CD4-positive, alpha-beta memory T cell (primary cell): Measurements from ENCODE around the gene BFSP1. TPM values are rescaled to one million over a fixed set of nuclear protein-coding genes. Genes with fewer than 3 reads are reported as not detected.

ENCODE experiments used
- CTCF ChIA-PET: fragments of 350-600 bp; sonication (Branson Sonifier 250); formaldehyde crosslinking; loops from one replicate; lab custom pipeline; 2021; ENCODE audit warnings: inconsistent platforms; ENCODE audit not compliant: partially characterized antibody; lab: Charles Lee
- POLR2A ChIA-PET: fragments of 350-600 bp; sonication (Branson Sonifier 250); formaldehyde crosslinking; loops from one replicate; lab custom pipeline; 2021; ENCODE audit not compliant: partially characterized antibody; lab: Charles Lee
- DNase-seq, 5 donors: peaks; one replicate each; pipeline versions ENCODE4 v3.0.0 to v3.0.0-alpha.2; 2020 to 2022; ENCODE audit warnings: mixed read lengths in 1 of 5
- H3K27ac ChIP-seq: one replicate; pipeline ENCODE4 v1.7.0; 2013; ENCODE audit warnings: low read depth, low read length
- H3K27me3 ChIP-seq: 2 replicates; pipeline ENCODE4 v1.7.0; 2013; ENCODE audit warnings: mild to moderate bottlenecking, low read length, moderate library complexity; ENCODE audit not compliant: insufficient read depth
- H3K36me3 ChIP-seq: 2 replicates; pipeline ENCODE4 v1.7.0; 2013; ENCODE audit warnings: mild to moderate bottlenecking, low read length, moderate library complexity; ENCODE audit not compliant: insufficient read depth
- H3K4me1 ChIP-seq: 2 replicates; pipeline ENCODE4 v1.7.0; 2013; ENCODE audit warnings: mild to moderate bottlenecking, low read length, moderate library complexity; ENCODE audit not compliant: insufficient read depth
- H3K4me3 ChIP-seq, 2 donors: one replicate each; pipeline ENCODE4 v1.7.0; 2013; ENCODE audit warnings: low read length in 2 of 2, mild to moderate bottlenecking in 1 of 2
- H3K9me3 ChIP-seq, 2 donors: one replicate each; pipeline ENCODE4 v1.7.0; 2013; ENCODE audit warnings: low read length in 2 of 2, control low read depth in 1 of 2; ENCODE audit not compliant: control insufficient read depth in 1 of 2
- H3K27ac Mint-ChIP-seq, 7 donors: one replicate each; pipeline ENCODE4 v1.8.0; 2020 to 2021; ENCODE audit warnings: mixed read lengths in 7 of 7, mild to moderate bottlenecking in 6 of 7, inconsistent platforms in 3 of 7, moderate library complexity in 3 of 7
- H3K27me3 Mint-ChIP-seq, 2 donors: one replicate each; pipeline ENCODE4 v1.8.0; 2020 to 2021; ENCODE audit warnings: mixed read lengths in 2 of 2
- H3K36me3 Mint-ChIP-seq, 2 donors: one replicate each; pipeline ENCODE4 v1.8.0; 2020 to 2021; ENCODE audit warnings: mixed read lengths in 2 of 2, inconsistent platforms in 1 of 2, mild to moderate bottlenecking in 1 of 2
- H3K4me1 Mint-ChIP-seq, 4 donors: one replicate each; pipeline ENCODE4 v1.8.0; 2020 to 2021; ENCODE audit warnings: mixed read lengths in 4 of 4, mild to moderate bottlenecking in 1 of 4
- H3K4me3 Mint-ChIP-seq, 8 donors: one replicate each; pipeline ENCODE4 v1.8.0; 2020 to 2021; ENCODE audit warnings: mixed read lengths in 8 of 8, mild to moderate bottlenecking in 7 of 8, moderate library complexity in 6 of 8, inconsistent platforms in 3 of 8
- H3K9me3 Mint-ChIP-seq, 8 donors: one replicate each; pipeline ENCODE4 v1.8.0; 2020 to 2021; ENCODE audit warnings: mixed read lengths in 8 of 8, mild to moderate bottlenecking in 5 of 8, inconsistent platforms in 3 of 8, moderate library complexity in 1 of 8
- intact Hi-C: fragments of 100-400 bp; cut with micrococcal nuclease; formaldehyde crosslinking; loops from one replicate; pipeline ENCODE4 v1.15.1; 2023
- polyA plus RNA-seq, 2 donors: library from polyadenylated mRNA; unstranded; fragments of 300-500 nt; fragmentation: Illumina TruSeq; gene quantifications; one replicate each; pipeline ENCODE4 v1.2.3, GENCODE V29; 2021
- total RNA-seq, 2 experiments: library from RNA; stranded (reverse); gene quantifications; one replicate each; pipeline ENCODE4 v1.2.3, GENCODE V29; 2021

Gene BFSP1
- total and polyA plus RNA-seq, 4 experiments from 2014 or later, result 0.21 to 0.96 (median 0.91) TPM

GRCh38 chr20:17501701-17502100 is 29.5 kb downstream of the BFSP1 start:
- intact Hi-C loops, result no loop called here
- Mint-ChIP-seq H3K4me3 (no peak overlapping the region), H3K9me3 (peaks cover 0 to 2% (median 0%) of the 10 kb centered on the region in 8 donors), H3K27me3 (no peaks in the 10 kb centered on the region), H3K4me1 (peaks cover 19 to 40% (median 29%) of the 10 kb centered on the region in 4 donors), H3K36me3 (no peaks in the 10 kb centered on the region), H3K27ac (peak overlapping the region in 1 of 7 donors; percentile 31)
- DNase-seq, result no peak
- Histone ChIP-seq H3K36me3 (no peaks in the 10 kb centered on the region), H3K27me3 (no peaks in the 10 kb centered on the region), H3K4me1 (peaks cover 37% of the 10 kb centered on the region), H3K27ac (no peak overlapping the region), H3K4me3 (no peak overlapping the region), H3K9me3 (no peaks in the 10 kb centered on the region)
- CTCF ChIA-PET, result interaction anchor here (1.3 to 1.4 kb wide), 2 partner anchors 181 to 396 kb away, joined by 4 to 8 read pairs; partner anchors contain the start of gene RRBP1
- POLR2A ChIA-PET, result no interaction called here

GRCh38 chr20:17500826-17501225 is 30.4 kb downstream of the BFSP1 start:
- intact Hi-C loops, result no loop called here
- CTCF ChIA-PET, result interaction anchor here (1.0 to 1.5 kb wide), 3 partner anchors 167 to 438 kb away, joined by 3 to 8 read pairs (median 3); no protein-coding TSS in a partner anchor

GRCh38 chr20:17500271-17500670 is 30.9 kb downstream of the BFSP1 start:
- no peak overlapping the region for H3K27ac ChIP-seq
- Mint-ChIP-seq H3K9me3 (no peaks in the 10 kb centered on the region), H3K4me3 (no peak overlapping the region), H3K27me3 (no peaks in the 10 kb centered on the region), H3K27ac (no peak overlapping the region), H3K4me1 (peaks cover 10 to 28% (median 17%) of the 10 kb centered on the region in 4 donors), H3K36me3 (no peaks in the 10 kb centered on the region)
- no peaks in the 10 kb centered on the region for H3K9me3 ChIP-seq
- intact Hi-C loops, result no loop called here
- ChIA-PET POLR2A (no interaction called here), CTCF (interaction anchor here (1.0 to 1.5 kb wide), 2 partner anchors 168 to 439 kb away, joined by 3 read pairs; no protein-coding TSS in a partner anchor)
- no peak for DNase-seq
- H3K27me3 ChIP-seq, result no peaks in the 10 kb centered on the region
- no peaks in the 10 kb centered on the region for H3K36me3 ChIP-seq
- peaks cover 23% of the 10 kb centered on the region for H3K4me1 ChIP-seq
- H3K4me3 ChIP-seq, result no peak overlapping the region

More at GRCh38 chr20:17500826-17501225, 30.4 kb downstream of the BFSP1 start:
- H3K4me1 Mint-ChIP-seq, result peaks cover 13 to 33% (median 22%) of the 10 kb centered on the region in 4 donors
- POLR2A ChIA-PET, result no interaction called here
- H3K4me3 Mint-ChIP-seq, result no peak overlapping the region
- no peaks in the 10 kb centered on the region for H3K27me3 ChIP-seq
- no peak overlapping the region for H3K27ac Mint-ChIP-seq
- no peaks in the 10 kb centered on the region for H3K27me3 Mint-ChIP-seq
- H3K9me3 Mint-ChIP-seq, result peaks cover 0 to 2% (median 0%) of the 10 kb centered on the region in 8 donors
- H3K27ac ChIP-seq, result no peak overlapping the region
- DNase-seq, result no peak
- no peak overlapping the region for H3K4me3 ChIP-seq
- H3K9me3 ChIP-seq, result no peaks in the 10 kb centered on the region
- H3K36me3 ChIP-seq, result no peaks in the 10 kb centered on the region
- H3K4me1 ChIP-seq, result peaks cover 29% of the 10 kb centered on the region
- no peaks in the 10 kb centered on the region for H3K36me3 Mint-ChIP-seq

- H3K36me3 ChIP-seq, result no peaks in the 10 kb centered on the region
- H3K27me3 ChIP-seq, result no peaks in the 10 kb centered on the region
- POLR2A ChIA-PET, result no interaction called here
- Mint-ChIP-seq H3K4me3 (no peak overlapping the region), H3K9me3 (no peaks in the 10 kb centered on the region), H3K4me1 (peaks cover 6 to 16% (median 9%) of the 10 kb centered on the region in 4 donors), H3K27me3 (no peaks in the 10 kb centered on the region), H3K36me3 (peaks cover 0 to 2% of the 10 kb centered on the region in 2 donors), H3K27ac (peak overlapping the region in 1 of 7 donors; percentile 76)
- intact Hi-C loops, result no loop called here
- H3K9me3 ChIP-seq, result no peaks in the 10 kb centered on the region
- CTCF ChIA-PET, result interaction anchor here (1.0 kb wide), 1 partner anchor 183 kb away, joined by 3 read pairs; the partner anchor contains the start of gene RRBP1
- H3K4me1 ChIP-seq, result peaks cover 11% of the 10 kb centered on the region
- no peak for DNase-seq
- H3K4me3 ChIP-seq, result no peak overlapping the region
- no peak overlapping the region for H3K27ac ChIP-seq
Measured at GRCh38 chr20:17499041-17499440, 32.1 kb downstream of the BFSP1 start.

GRCh38 chr20:17498641-17499040 is 32.5 kb downstream of the BFSP1 start:
- Mint-ChIP-seq H3K9me3 (no peaks in the 10 kb centered on the region), H3K27ac (peak overlapping the region in 1 of 7 donors; percentile 76), H3K27me3 (no peaks in the 10 kb centered on the region), H3K4me3 (peak overlapping the region in 1 of 8 donors; percentile 45), H3K36me3 (peaks cover 0 to 5% of the 10 kb centered on the region in 2 donors), H3K4me1 (peaks cover 2 to 12% (median 5%) of the 10 kb centered on the region in 4 donors)
- intact Hi-C loops, result no loop called here
- H3K36me3 ChIP-seq, result no peaks in the 10 kb centered on the region
- H3K9me3 ChIP-seq, result no peaks in the 10 kb centered on the region
- H3K27ac ChIP-seq, result no peak overlapping the region
- no peak for DNase-seq
- no peak overlapping the region for H3K4me3 ChIP-seq
- H3K4me1 ChIP-seq, result peaks cover 7% of the 10 kb centered on the region
- ChIA-PET CTCF (interaction anchor here (1.0 to 1.2 kb wide), 2 partner anchors 184 to 495 kb away, joined by 3 to 5 read pairs; partner anchors contain the start of gene RRBP1), POLR2A (no interaction called here)
- H3K27me3 ChIP-seq, result no peaks in the 10 kb centered on the region

GRCh38 chr20:17497821-17498580 is 33.2 kb downstream of the BFSP1 start:
- Mint-ChIP-seq H3K4me3 (no peak overlapping the region), H3K4me1 (peaks cover 0 to 6% (median 1%) of the 10 kb centered on the region in 4 donors), H3K27ac (no peak overlapping the region), H3K36me3 (peaks cover 0 to 5% of the 10 kb centered on the region in 2 donors), H3K9me3 (no peaks in the 10 kb centered on the region), H3K27me3 (no peaks in the 10 kb centered on the region)
- no peak overlapping the region for H3K27ac ChIP-seq
- H3K9me3 ChIP-seq, result no peaks in the 10 kb centered on the region
- DNase-seq, result no peak
- H3K36me3 ChIP-seq, result no peaks in the 10 kb centered on the region
- H3K4me1 ChIP-seq, result peaks cover under 1% of the 10 kb centered on the region
- ChIA-PET CTCF (interaction anchor here (1.0 to 1.2 kb wide), 2 partner anchors 184 to 496 kb away, joined by 3 to 5 read pairs; partner anchors contain the start of gene RRBP1), POLR2A (no interaction called here)
- no peak overlapping the region for H3K4me3 ChIP-seq
- intact Hi-C loops, result no loop called here
- H3K27me3 ChIP-seq, result no peaks in the 10 kb centered on the region

GRCh38 chr20:17495826-17496225 is 35.4 kb downstream of the BFSP1 start:
- H3K4me3 ChIP-seq, result no peak overlapping the region
- no peaks in the 10 kb centered on the region for H3K9me3 ChIP-seq
- H3K27me3 Mint-ChIP-seq, result no peaks in the 10 kb centered on the region
- ChIA-PET POLR2A (no interaction called here), CTCF (interaction anchor here (0.8 kb wide), 1 partner anchor 9 kb away, joined by 3 read pairs; no protein-coding TSS in a partner anchor)
- no peak overlapping the region for H3K4me3 Mint-ChIP-seq
- intact Hi-C loops, result no loop called here
- no peaks in the 10 kb centered on the region for H3K4me1 ChIP-seq
- no peak for DNase-seq
- H3K9me3 Mint-ChIP-seq, result no peaks in the 10 kb centered on the region
- no peak overlapping the region for H3K27ac Mint-ChIP-seq
- no peaks in the 10 kb centered on the region for H3K36me3 ChIP-seq
- no peaks in the 10 kb centered on the region for H3K4me1 Mint-ChIP-seq
- no peaks in the 10 kb centered on the region for H3K27me3 ChIP-seq
- H3K36me3 Mint-ChIP-seq, result peaks cover 0 to 5% of the 10 kb centered on the region in 2 donors
- H3K27ac ChIP-seq, result no peak overlapping the region
